ENCODE results near the gene CLDN4.
"Not testable (repeated sequence)": the region's sequence is repeated elsewhere in the genome, so short reads cannot be mapped to it uniquely, and the experiment has no call there.

The CLDN4 gene, protein sequence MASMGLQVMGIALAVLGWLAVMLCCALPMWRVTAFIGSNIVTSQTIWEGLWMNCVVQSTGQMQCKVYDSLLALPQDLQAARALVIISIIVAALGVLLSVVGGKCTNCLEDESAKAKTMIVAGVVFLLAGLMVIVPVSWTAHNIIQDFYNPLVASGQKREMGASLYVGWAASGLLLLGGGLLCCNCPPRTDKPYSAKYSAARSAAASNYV

GRCh38 chr7:73830681-73831583 lies at the start of gene CLDN4:
CLDN4 (plus strand) TSS chr7:73830996; CDS start chr7:73831202, 206 bp downstream.
- DNase-seq, result no peak

- no peak for DNase-seq
These were observed 44.2 kb upstream of the CLDN4 start for GRCh38 chr7:73786588-73786987.

DNA sequence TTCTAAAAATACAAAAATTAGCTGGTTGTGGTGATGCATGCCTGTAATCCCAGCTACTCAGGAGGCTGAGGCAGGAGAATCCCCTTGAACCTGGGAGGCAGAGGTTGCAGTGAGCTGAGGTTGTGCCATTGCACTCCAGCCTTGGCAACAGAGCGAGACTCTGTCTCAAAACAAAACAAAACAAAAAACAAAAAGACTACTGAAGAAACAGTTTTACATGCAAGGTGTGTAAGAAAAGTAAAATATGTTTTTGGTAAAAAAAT lies 43.1 kb upstream of the CLDN4 start:
- not testable (repeated sequence) for DNase-seq

- no peak for DNase-seq
These were observed 41.7 kb upstream of the CLDN4 start for GRCh38 chr7:73789051-73789450.

- not testable (repeated sequence) for DNase-seq
These were observed 39.6 kb upstream of the CLDN4 start for GRCh38 chr7:73791170-73791690.

DNA sequence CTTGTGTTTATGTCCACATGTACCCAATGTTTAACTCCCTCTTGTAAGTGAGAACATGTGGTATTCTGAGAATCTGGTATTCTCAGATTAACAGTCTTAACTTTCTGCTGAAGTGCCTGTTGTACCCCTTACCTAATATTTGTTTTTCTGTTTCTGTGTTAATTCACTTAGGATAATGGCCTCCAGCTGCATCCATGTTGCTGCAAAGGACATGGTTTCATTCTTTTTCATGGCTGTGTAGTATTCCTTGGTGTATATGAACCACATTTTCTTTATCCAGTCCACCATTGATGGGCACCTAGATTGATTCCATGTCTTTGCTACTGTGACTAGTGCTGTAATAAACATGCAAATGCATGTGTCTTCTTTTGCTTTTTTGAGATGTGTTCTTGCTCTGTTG lies 35.6 kb upstream of the CLDN4 start:
- DNase-seq, result not testable (repeated sequence)

DNA sequence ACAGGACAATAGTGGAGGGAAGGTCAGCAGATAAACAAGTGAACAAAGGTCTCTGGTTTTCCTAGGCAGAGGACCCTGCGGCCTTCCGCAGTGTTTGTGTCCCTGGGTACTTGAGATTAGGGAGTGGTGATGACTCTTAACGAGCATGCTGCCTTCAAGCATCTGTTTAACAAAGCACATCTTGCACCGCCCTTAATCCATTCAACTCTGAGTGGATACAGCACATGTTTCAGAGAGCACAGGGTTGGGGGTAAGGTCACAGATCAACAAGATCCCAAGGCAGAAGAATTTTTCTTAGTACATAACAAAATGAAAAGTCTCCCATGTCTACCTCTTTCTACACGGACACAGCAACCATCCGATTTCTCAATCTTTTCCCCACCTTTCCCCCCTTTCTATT lies 34.1 kb upstream of the CLDN4 start:
- not testable (repeated sequence) for DNase-seq

GRCh38 chr7:73797176-73797575 lies 33.6 kb upstream of the CLDN4 start:
- DNase-seq, result not testable (repeated sequence)

- DNase-seq, result no peak
These were observed 31.3 kb upstream of the CLDN4 start for GRCh38 chr7:73799282-73800141.

GRCh38 chr7:73801577-73801976 lies 29.2 kb upstream of the CLDN4 start:
- DNase-seq, result no peak

- no peak for DNase-seq
These were observed 28.3 kb upstream of the CLDN4 start for GRCh38 chr7:73802459-73802858.

DNA sequence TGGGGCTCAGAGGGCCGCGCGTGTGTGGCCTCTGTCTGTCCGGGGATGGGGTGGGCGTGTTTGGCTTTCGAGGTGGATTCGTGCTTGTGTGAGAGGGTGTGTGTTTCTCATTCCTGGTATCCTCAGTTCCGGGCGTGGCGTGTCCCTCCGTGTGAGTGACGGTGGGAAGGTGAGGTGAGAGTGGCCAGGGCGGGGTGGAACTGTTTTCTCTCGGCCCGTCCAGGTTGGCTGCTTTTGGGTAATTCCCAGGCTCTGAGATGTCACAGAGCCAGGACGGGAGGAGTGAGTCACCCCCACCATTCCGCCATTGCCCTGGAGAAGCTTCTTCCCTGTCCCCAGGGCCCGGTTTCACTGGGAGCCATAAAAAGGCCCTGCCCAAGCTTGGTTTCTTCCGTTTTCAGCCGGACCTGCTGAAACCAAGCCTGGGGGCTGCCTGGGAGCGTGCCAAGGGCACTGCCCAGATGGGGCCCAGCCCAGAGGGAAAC lies 21.3 kb upstream of the CLDN4 start:
- DNase-seq, result no peak

DNA sequence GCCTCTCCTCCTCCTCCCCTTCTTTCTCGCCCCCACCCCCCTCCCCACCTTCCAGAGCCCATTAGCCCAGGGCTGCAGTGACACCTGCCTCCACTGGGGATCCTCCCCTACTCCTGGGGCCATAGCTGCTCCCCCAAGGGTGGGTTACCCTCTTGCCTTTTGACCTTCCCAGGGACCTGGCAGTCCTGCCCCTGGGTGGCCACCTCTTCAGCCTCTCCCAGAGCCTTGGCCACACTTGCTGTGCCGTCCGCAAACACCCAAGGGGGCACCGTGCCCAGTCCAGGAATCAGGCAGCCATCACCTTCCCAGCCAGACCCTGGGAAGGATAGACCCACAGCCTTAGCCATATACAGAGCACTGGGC lies 19.8 kb upstream of the CLDN4 start:
- DNase-seq, result no peak

DNA sequence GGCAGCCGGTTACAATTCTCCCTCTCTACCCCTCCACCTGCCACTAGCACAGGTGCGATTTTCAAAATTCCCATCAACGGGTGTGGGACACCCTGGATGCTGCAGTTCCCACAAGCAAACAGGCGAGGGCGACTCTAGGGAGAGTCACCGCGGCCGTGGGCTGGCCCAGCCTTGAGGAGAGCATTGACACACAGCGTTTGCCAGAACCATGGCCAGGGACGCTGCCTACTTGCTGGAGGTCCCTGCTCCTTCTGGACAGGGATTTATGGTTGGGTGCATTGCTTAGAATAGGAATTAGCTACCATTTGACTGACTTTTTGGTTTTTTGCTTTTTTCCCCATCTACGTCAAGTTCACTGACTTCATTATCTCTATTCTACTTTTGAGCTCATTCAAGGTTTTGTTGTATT lies 19.0 kb upstream of the CLDN4 start:
- no peak for DNase-seq

DNA sequence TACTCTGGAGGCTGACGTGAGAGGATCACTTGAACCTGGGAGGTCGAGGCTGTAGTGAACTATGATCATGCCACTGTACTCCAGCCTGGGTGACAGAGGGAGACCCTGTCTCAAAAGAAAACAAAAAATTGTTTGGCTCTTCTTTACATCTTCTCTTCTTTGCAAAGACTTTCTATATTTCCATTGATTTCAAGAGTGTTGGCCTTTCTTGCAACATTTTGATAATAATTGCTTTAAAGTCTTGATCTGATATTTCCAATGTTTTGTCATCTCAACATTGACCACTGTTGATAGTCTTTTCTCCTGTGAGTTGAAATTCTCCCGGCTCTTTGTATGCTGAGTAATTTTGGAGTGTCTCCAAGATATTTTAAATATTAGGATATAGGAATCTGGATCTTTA lies 17.8 kb upstream of the CLDN4 start:
- no peak for DNase-seq

GRCh38 chr7:73815436-73815835 lies 15.4 kb upstream of the CLDN4 start:
- no peak for DNase-seq

GRCh38 chr7:73817121-73817520 lies 13.7 kb upstream of the CLDN4 start:
- no peak for DNase-seq

DNA sequence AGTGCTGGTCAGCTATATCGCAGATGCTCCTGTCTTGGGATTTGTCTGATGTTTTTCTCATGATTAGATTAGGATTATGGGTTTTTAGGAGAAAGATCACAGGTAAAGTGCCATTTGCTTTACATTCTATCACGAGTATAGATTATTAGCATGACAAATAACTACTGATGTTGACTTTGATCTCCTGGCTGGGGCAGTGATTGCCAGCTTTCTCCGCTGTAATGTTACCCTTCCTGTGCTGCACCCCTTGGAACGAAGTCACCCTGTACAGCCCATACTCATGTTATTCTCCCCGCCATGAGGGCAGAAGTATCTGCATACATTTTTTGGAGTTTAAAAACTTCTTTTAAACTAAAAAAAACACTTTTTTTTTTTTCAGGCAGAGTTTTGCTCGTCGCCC lies 10.8 kb upstream of the CLDN4 start:
- DNase-seq, result no peak

DNA sequence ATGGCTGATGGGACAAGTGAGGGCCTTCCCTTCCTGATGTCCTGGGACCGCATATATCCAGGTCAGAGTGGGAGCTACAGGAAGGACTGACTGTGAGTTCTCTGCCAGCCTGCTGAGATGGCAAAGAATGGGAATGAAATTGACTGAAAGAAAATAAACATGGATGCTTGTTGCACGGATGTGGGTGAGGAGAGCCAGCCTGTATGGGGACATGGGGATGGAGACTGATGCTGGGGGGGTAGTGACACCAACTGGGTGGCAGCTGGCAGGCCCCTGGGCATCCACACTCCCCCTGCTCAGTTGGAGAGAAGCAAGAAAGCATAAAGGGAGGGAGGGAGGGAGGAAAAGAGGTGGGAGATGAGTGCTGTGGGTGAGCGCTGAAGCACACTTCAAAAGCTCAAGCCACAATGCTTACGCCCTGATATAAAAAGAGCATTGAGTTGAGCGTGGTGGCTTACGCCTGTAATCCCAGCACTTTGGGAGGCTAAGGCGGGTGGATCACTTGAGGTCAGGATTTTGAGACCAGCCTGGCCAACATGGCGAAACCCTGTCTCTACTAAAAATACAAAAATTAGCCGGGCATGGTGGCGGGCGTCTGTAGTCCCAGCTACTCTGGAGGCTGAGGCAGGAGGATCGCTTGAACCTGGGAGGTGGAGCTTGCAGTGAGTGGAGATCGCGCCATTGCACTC lies 9.1 kb upstream of the CLDN4 start:
- not testable (repeated sequence) for DNase-seq

DNA sequence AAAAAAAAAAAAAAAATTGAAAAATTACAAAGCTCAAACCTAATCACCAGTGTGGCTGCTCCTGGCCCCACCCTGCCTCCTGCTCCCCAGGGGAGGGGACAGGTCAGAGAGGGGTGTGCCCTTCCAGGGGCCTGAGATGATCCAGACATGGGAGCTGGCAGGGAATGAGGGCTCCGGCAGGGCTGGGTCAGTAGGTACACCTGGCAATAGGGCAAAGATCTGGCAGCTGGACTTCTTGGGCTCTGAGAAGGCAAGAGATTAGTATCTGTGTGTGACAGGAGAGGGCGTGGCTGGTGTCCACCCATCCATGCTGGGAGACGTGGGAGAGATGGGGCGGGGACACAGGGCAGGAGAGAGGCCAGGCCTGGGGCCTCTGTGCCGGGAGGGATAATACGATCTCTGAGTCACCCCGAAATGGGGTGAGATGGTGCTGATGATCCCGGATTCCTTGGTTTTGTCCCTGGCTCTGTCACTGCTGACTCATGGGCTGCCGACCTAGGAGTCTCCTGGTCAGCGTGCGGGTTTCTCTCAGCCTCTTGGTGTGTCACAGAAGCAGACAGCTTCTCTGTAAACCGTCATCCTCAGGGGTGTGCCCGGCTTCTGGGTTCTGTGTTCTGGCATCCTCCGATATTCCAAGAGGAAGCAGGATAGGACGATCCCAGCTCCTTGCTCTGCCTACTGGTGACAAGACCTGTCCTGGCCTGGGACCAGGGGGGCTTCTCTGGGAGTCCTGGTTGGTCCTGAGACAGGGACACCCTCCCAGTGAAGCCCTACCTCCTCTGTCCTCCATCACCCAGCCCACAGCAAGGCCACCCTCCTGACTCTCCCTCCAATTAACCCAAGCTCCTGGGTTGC lies 8.2 kb upstream of the CLDN4 start:
- DNase-seq, result no peak

DNA sequence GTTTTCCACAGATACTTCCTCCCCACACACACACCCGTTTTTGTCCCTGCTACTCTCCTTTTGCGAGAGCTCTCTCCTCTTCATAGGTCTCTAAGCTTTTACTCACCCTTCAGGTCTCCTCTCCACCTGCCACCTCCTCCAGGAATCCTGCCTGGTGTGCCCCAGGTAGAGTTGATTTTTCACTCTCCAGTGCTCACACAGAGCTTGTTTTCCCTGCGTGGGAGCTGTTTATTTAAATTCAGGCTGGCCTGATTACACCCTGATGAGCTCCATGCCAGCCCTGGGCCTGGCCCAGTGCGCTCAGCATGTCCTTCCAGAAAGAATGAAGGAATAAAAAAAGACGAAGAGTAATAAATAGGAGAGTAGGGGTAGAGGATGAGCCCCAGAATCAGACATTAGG lies 7.5 kb upstream of the CLDN4 start:
- no peak for DNase-seq

Measured in KG1 (cell line).